ENCODE data around the gene RAP2A. TPM values are rescaled to one million over a fixed set of nuclear protein-coding genes. Genes with fewer than 3 reads are reported as not detected.

RAP2A gene
- total RNA-seq (2021) (32.8 and 43.6 TPM in 2 replicates), Bru-seq, nascent RNA (percentile 91 among the genes with signal in this experiment), BruChase-seq, experiment 1, labeled RNA remaining after a 2-hour chase (percentile 89 among the genes with signal in this experiment), BruChase-seq, experiment 2, labeled RNA remaining after a 6-hour chase (percentile 91 among the genes with signal in this experiment)
- long read RNA-seq, full-length matches to known transcripts = 19 of 32 reads
- long read RNA-seq, partial matches to known transcripts = 0 of 32 reads
- long read RNA-seq, other reads (novel, unspliced or antisense) = 13 of 32 reads

- POLR2A ChIA-PET (ENCODE audit: low non-redundant PET) = interaction anchor here (0.6 kb wide), 1 partner anchor 136 kb away, joined by 4 read pairs; no protein-coding TSS in a partner anchor
- TF ChIP-seq EZH2 (IDR thresholded peaks at IDR 0.05; ENCODE audit: borderline replicate concordance, low read depth, low read length, poor library complexity, severe bottlenecking) = no peak
- TF ChIP-seq, protein P1, sequence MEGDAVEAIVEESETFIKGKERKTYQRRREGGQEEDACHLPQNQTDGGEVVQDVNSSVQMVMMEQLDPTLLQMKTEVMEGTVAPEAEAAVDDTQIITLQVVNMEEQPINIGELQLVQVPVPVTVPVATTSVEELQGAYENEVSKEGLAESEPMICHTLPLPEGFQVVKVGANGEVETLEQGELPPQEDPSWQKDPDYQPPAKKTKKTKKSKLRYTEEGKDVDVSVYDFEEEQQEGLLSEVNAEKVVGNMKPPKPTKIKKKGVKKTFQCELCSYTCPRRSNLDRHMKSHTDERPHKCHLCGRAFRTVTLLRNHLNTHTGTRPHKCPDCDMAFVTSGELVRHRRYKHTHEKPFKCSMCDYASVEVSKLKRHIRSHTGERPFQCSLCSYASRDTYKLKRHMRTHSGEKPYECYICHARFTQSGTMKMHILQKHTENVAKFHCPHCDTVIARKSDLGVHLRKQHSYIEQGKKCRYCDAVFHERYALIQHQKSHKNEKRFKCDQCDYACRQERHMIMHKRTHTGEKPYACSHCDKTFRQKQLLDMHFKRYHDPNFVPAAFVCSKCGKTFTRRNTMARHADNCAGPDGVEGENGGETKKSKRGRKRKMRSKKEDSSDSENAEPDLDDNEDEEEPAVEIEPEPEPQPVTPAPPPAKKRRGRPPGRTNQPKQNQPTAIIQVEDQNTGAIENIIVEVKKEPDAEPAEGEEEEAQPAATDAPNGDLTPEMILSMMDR (conservative IDR thresholded peaks at IDR 0.05; ENCODE audit: low read depth, low read length) = 0 out of 2 replicates have a peak, but pooled peaks have one; percentile 12
- CTCF ChIA-PET = interaction anchor here (1.2 kb wide), 1 partner anchor 225 kb away, joined by 4 read pairs; no protein-coding TSS in a partner anchor
- H3K27me3 ChIP-seq (replicated peaks; ENCODE audit: insufficient read depth, low read depth, low read length, poor library complexity) = no peaks in the 10 kb centered on the region
- intact Hi-C loops (cut with micrococcal nuclease; ENCODE audit: unreplicated experiment) = loop anchor here (2.0 to 10.0 kb wide), 3 partner anchors 141 to 511 kb away; no protein-coding TSS in a partner anchor
- BruUV-seq (replicated peaks) = no TSS peak
- DNase-seq (ENCODE audit: low spot score) = peak; percentile 94
- peak within 1 kb of the TSS; percentile 81 for H3K4me3 ChIP-seq (ENCODE audit: low read depth, low read length, poor library complexity, severe bottlenecking)
- H3K9me3 ChIP-seq (ENCODE audit: low read depth, low read length, poor library complexity, severe bottlenecking) = no peaks in the 10 kb centered on the region
- H3K4me1 ChIP-seq (ENCODE audit: insufficient read depth, low read length, poor library complexity, severe bottlenecking) = peaks cover 31% of the 10 kb centered on the region
- H3K36me3 ChIP-seq (ENCODE audit: insufficient read depth, low read length, poor library complexity, severe bottlenecking) = no peaks in the 10 kb centered on the region
- peak within 1 kb of the TSS; percentile 98 for H3K27ac ChIP-seq (ENCODE audit: low read depth, low read length, poor library complexity, severe bottlenecking)
Measured at GRCh38 chr13:97433727-97434396, at the start of gene RAP2A. RAP2A (plus strand) TSS chr13:97434169; CDS start chr13:97434471, 302 bp downstream.

DNA sequence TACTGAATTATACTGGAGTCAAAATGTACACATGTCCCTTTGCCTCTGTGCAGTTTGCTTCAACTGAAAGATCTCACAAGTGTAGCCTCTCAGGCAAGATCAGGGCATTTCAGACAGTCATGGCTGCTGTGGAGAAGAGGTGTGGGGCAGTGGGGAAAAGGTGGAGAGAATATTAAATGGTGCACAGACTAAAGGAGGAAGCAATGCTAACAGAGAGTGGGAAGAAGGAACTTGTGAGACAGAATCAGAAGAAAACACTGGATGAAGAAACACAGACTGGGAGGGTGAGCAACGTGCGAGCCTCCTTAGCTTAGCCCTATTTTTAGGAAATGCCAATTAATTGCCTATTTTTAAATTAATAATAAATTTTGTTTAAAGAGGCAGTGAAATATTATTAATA lies 49.6 kb upstream of the RAP2A start:
- TF ChIP-seq, protein P1 (conservative IDR thresholded peaks at IDR 0.05; ENCODE audit: low read depth, low read length) = no peak
- TF ChIP-seq EZH2 (IDR thresholded peaks at IDR 0.05; ENCODE audit: borderline replicate concordance, low read depth, low read length, poor library complexity, severe bottlenecking) = no peak
- Histone ChIP-seq H3K4me3 (ENCODE audit: low read depth, low read length, poor library complexity, severe bottlenecking) (no peak overlapping the region), H3K27me3 (replicated peaks; ENCODE audit: insufficient read depth, low read depth, low read length, poor library complexity) (no peaks in the 10 kb centered on the region), H3K27ac (ENCODE audit: low read depth, low read length, poor library complexity, severe bottlenecking) (no peak overlapping the region), H3K9me3 (ENCODE audit: low read depth, low read length, poor library complexity, severe bottlenecking) (no peaks in the 10 kb centered on the region), H3K4me1 (ENCODE audit: insufficient read depth, low read length, poor library complexity, severe bottlenecking) (no peaks in the 10 kb centered on the region), H3K36me3 (ENCODE audit: insufficient read depth, low read length, poor library complexity, severe bottlenecking) (no peaks in the 10 kb centered on the region)
- intact Hi-C loops (cut with micrococcal nuclease; ENCODE audit: unreplicated experiment) = no loop called here
- ChIA-PET CTCF (no interaction called here), POLR2A (ENCODE audit: low non-redundant PET) (no interaction called here)
- DNase-seq (ENCODE audit: low spot score) = no peak
- no TSS peak for BruUV-seq (replicated peaks)

- intact Hi-C loops (cut with micrococcal nuclease; ENCODE audit: unreplicated experiment) = no loop called here
- Histone ChIP-seq H3K4me1 (ENCODE audit: insufficient read depth, low read length, poor library complexity, severe bottlenecking) (no peaks in the 10 kb centered on the region), H3K27ac (ENCODE audit: low read depth, low read length, poor library complexity, severe bottlenecking) (no peak overlapping the region), H3K36me3 (ENCODE audit: insufficient read depth, low read length, poor library complexity, severe bottlenecking) (no peaks in the 10 kb centered on the region), H3K9me3 (ENCODE audit: low read depth, low read length, poor library complexity, severe bottlenecking) (no peaks in the 10 kb centered on the region), H3K4me3 (ENCODE audit: low read depth, low read length, poor library complexity, severe bottlenecking) (no peak overlapping the region), H3K27me3 (replicated peaks; ENCODE audit: insufficient read depth, low read depth, low read length, poor library complexity) (no peaks in the 10 kb centered on the region)
- BruUV-seq (replicated peaks) = no TSS peak
- no peak for DNase-seq (ENCODE audit: low spot score)
- ChIA-PET CTCF (no interaction called here), POLR2A (ENCODE audit: low non-redundant PET) (no interaction called here)
- no peak for TF ChIP-seq EZH2 (IDR thresholded peaks at IDR 0.05; ENCODE audit: borderline replicate concordance, low read depth, low read length, poor library complexity, severe bottlenecking)
Measured at GRCh38 chr13:97385146-97385545, 48.8 kb upstream of the RAP2A start.
